DMS114 treated with DMSO at 0.1 percent for 48 hours (cell line): Measurements from ENCODE around the gene AMPH.
A peak's percentile ranks its signal among the peaks of the same experiment; 100 is the strongest.
"Not testable (repeated sequence)": the region's sequence is repeated elsewhere in the genome, so short reads cannot be mapped to it uniquely, and the experiment has no call there.

Source experiments
- DNase-seq: peaks from one replicate; lab custom pipeline; 2025; ENCODE audit not compliant: unreplicated experiment; lab: John Stamatoyannopoulos, UW

AMPH gene

DNA sequence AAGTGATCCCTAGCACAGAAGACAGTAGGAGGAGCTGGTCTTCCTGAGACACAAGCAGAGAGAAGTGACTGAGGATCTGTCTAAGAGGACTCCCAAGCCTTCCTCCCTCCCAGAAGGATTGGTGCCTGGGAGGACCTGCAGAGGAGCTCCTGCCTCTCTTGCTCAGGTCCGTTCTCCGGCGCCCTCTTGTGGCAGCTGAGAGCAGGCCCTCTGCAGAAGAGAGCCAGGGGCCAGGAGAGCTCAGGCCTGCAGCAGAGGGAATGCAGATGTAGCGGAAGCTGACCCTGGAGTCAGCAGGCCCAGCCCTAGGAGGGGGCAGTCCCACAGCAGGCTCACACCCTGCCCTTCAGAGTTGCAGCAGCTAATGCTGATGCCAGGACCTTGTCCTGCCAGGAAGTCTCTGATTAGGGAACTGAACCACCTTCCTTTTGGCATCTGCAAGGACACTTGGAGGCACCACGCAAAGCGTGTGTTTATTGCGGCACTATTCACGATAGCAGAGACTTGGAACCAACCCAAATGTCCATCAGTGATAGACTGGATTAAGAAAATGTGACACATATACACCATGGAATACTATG is 276.8 kb downstream of the AMPH start:
- not testable (repeated sequence) for DNase-seq

DNA sequence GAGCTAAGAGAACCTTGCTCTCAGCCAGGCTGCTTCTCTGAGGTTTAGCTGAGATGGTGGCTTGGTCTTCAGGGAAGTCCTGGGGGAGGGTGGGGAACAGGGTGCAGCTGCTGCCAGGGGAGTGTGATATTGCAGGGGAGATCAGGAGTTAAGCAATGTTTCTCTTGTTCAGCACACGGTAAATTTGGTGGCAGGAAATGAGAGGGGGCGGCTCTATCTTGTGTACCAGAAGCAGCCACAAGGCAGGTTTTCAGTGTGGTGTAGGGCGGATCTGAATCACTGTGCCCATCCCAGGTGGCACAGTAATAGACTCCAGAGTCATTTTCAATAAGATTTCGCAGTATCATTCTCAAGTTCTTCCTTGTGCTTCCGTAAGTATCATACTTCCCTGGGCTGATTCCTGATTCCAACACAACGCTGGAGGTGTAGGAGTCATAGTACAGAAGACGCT is 277.7 kb downstream of the AMPH start:
- not testable (repeated sequence) for DNase-seq

DNA sequence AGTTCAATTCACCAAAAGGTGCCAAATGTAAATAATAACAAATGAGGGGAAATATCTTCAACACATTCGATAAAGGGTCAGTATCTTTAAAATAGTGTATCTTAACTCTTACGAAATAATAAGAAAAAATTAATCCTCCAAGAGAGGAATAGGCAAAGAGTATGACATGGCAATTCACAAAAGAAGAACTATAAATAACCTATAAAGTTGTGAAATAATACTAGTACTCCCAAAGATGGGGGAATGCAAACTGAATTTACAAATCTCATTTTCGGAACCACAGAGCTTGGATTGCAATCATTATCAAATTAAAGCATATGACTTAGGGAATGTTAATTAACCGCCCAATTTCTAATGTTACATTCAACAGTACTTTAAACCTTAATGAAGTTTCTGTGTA is 279.6 kb downstream of the AMPH start:
- DNase-seq: no peak

DNA sequence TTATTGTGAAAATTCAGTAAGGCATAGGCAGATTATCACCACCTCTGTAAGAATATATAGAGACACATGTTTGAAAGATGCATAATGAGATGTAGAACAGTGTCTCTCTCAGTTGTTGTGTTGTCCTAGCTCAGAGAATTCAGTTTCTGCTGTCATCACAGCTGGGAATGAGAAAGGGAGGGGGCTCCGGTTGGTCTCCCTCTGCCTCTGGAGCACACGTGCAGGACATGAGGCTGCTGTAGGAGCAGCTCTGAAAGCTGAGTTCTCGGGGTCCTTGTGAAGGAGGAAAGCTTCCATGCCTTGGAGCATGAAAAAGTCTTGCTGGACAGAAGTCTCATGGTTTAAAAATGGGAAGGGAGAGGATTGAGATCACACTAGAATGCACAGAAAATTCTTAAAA is 280.4 kb downstream of the AMPH start:
- DNase-seq: not testable (repeated sequence)

DNA sequence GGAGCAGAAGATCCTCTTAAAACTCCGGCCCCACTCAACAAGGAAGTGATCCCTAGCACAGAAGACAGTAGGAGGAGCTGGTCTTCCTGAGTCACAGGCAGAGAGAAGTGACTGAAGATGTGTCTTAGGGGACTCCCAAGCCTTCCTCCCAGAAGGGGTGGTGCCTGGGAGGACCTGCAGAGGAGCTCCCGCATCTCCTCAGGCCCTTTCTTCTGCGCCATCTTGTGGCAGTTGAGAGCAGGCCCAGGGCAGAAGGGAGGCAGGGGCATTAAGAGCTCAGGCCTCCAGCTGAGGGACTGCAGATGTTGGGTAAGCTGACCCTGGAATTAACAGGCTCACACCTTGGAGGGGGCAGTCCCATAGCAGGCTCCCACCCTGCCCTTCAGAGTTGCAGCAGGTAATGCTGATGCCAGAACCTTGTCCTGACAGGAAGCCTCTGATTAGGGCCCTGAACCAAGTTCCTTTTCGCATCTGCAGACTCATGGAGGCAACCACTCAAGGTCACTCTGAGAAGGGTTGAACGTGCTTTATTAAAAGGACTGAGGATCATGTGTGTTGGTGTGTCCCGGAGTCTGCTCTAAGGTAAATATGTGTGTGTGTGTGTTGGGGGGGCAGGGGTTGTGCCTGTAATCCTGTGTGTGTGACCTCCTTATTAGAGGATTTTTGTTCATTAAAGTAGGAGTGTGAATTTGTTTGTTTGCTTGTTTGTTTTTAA is 281.1 kb downstream of the AMPH start:
- DNase-seq: not testable (repeated sequence)

DNA sequence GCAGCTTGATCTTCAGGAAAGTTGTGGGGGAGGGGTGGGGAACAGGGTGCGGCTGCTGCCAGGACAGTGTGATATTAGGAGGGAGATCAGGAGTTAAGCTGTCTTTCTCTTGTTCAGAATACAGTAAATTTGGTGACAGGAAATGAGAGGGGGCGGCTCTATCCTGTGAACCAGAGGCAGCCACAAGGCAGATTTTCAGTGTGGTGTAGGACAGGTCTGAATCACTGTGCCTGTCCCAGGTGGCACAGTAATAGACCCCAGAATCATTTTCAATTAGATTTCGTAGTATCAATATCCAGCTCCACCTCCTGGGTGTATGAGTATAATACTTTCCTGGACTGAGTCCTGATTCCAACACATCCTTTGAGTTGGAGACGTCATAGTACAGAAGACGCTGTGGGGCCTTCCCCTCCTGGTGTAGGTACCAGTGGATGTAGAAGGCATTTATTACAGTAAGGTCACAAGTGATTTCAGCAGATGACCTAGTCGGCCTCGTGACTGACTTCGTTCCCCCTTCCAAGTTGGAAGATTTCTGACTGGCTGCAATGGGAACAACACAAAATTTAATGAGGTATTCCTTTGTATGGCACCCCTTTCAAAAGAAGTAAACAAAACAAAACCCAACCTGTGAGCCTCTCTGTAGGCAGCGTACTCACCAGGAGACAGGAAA is 281.9 kb downstream of the AMPH start:
- not testable (repeated sequence) for DNase-seq

DNA sequence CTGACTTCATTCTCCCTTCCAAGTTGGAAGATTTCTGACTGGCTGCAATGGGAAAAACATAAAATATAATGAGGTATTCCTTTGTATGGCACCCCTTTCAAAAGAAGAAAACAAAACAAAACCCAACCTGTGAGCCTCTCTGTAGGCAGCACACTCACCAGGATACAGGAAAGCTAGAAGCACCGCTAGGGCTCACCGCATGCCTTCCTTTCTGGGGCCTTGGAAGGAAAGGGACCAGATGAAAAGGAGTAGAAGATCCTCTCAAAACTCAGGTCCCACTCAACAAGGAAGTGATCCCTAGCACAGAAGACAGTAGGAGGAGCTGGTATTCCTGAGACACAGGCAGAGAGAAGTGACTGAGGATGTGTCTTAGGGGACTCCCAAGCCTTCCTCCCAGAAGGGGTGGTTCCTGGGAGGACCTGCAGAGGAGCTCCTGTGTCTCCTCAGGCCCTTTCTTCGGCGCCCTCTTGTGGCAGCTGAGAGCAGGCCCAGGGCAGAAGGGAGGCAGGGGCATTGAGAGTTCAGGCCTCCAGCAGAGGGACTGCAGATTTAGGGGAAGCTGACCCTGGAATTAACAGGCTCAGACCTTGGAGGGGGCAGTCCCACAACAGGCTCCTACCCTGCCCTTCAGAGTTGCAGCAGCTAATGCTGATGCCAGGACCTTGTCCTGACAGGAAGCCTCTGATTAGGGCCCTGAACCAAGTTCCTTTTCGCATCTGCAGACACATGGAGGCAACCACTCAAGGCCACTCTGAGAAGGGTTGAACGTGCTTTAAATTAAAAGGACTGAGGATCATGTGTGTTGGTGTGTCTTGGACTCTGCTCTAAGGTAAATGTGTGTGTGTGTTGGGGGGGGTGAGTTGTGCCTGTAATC is 285.6 kb downstream of the AMPH start:
- peak; percentile 14 for DNase-seq

DNA sequence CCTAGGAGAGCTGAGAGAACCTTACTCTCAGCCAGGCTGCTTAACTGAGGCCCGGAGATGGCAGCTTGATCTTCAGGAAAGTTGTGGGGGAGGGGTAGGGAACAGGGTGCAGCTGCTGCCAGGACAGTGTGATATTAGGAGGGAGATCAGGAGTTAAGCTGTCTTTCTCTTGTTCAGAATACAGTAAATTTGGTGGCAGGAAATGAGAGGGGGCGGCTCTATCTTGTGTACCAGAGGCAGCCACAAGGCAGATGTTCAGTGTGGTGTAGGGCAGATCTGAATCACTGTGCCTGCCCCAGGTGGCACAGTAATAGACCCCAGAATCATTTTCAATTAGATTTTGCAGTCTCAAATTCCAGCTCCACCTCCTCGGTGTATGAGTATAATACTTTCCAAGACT is 286.4 kb downstream of the AMPH start:
- not testable (repeated sequence) for DNase-seq

DNA sequence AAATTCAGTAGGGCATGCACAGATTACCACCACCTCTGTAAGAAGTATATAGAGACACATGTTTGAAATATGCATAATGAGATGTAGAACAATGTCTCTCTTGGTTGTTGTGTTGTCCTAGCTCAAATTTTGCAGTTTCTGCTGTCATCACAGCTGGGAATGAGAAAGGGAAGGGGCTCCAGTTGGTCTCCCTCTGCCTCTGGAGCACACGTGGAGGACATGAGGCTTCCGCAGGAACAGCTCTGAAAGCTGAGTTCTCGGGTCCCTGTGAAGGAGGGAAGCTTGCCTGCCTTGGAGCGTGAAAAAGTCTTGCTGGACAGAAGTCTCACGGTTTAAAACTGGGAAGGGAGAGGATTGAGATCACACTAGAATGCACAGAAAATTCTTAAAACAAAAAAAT is 289.0 kb downstream of the AMPH start:
- DNase-seq: not testable (repeated sequence)

DNA sequence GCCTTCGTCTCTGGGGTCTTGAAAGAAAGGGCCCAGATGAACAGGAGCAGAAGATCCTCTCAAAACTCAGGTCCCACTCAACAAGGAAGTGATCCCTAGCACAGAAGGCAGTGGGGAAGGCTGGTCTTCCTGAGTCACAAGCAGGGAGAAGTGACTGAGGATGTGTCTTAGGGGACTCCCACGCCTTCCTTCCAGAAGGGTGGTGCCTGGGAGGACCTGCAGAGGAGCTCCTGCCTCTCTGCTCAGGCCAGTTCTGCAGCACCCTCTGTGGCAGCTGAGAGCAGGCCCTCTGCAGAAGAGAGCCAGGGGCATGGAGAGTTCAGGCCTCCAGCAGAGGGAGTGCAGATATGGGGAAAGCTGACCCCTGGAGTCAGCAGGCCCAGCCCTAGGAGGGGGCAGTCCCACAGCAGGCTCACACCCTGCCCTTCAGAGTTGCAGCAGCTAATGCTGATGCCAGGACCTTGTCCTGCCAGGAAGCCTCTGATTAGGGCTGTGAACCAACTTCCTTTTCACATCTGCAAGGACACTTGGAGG is 289.9 kb downstream of the AMPH start:
- peak; percentile 4 for DNase-seq

DNA sequence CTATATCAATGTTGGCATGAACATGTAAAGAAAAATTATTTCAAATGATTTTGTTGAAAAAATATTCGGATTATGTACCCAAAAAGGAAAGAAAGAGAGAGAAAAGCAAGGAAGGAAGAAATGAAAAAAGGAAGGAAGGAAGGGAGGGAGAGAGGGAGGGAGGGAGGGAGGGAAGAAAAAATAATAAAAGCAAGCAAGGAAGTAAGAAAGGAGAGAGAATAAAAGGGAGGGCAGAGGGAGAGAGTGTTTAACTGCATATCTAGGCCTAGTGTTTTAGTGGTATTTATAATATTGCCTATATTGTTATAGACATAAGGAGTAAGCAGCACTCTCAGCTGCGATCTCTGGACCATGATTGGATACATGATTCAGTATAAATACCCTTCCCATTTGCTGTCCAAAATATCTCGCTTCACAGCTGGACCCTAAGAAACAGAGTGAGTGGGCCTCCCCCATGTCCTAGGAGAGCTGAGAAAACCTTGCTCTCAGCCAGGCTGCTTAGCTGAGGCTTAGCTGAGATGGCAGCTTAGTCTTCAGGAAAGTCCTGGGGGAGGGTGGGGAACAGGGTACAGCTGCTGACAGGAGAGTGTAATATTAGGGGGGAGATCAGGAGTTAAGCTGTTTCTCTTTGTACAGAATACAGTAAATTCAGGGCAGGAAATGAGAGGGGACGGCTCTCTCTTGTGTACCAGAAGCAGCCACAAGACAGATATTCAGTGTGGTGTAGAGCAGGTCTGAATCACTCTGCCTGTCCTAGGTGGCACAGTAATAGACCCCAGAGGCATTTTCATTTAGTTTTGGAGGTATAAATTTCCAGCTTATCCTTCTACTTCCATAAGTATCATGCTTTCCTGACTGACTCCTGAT is 291.0 kb downstream of the AMPH start:
- DNase-seq: no peak

DNA sequence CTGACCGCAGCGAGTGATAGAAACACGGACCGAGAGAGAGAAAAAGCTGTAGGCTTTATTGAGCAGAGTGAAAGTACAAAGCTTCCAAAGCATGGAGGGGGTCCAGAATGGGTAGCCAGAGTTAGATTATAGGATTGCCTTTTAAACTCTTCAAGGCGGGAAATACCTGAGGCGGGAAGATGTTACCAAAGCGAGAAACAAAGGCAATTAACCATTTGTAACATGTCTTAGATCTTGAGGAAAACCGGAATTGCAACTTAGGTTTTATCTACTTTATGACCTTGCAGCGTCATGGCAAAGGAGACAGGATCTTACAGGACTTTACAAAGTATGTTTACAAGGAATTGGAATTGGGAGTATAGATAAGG is 295.0 kb downstream of the AMPH start:
- DNase-seq: not testable (repeated sequence)

DNA sequence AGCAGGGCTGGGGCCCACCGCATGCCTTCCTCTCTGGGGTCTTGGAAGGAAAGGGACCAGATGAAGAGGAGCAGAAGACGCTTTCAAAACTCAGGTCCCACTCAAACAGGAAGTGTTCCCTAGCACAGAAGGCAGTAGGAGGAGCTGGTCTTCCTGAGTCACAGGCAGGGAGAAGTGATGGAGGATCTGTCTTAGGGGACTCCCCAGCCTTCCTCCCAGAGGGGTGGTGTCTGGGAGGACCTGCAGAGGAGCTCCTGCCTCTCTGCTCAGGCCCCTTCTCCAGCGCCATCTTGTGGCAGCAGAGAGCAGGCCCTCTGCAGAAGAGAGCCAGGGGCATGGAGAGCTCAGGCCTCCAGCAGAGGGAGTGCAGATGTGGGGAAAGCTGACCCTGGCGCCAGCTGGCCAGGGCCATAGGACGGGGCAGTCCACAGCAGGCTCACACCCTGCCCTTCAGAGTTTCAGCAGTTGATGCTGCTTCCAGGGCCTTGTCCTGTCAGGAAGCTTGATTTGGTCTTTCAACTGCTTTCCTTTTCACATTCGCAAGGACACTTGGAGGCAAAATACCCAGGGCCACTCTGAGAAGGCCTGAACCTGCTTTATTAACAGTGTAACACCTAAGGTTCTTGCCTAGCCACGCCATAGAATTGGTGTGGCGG is 295.6 kb downstream of the AMPH start:
- peak; percentile 52 for DNase-seq

DNA sequence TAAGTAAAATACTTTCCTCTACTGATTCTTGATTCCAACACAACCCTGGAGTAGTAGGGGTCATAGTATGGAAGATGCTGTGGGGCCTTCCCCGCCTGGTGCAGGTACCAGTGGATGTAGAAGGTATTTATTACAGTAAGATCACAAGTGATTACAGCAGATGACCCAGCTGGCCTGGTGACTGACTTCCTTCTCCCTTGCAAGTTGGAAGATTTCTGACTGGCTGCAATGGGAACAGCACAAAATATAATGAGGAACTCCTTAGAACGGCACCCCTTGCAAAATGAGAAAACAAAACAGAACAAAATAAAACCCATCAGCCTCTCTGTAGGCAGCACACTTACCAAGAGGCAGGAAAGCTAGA is 296.1 kb downstream of the AMPH start:
- no peak for DNase-seq

DNA sequence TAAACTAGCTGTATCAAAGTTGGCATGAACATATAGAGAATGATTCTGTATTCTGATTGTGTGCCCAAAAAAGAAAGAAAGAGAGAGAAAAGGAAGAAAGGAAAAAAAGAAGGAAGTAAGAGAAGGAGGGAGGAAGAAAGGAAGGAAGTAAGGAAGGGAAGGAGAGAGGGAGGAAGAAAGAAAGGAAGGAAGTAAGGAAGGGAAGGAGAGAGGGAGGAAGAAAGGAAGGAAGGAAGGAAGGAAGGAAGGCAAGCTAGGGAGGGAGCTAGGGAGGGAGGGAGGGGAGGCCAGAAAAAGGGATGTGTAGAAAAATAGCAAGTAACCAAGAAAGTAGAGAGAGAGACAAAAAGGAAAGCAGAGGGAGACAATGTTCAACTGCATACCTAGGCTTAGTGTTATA is 297.0 kb downstream of the AMPH start:
- no peak for DNase-seq
